Measurements from ENCODE around the gene NELFE. TPM values are rescaled to one million over a fixed set of nuclear protein-coding genes. Genes with fewer than 3 reads are reported as not detected.
A peak's percentile ranks its signal among the peaks of the same experiment; 100 is the strongest.

The NELFE gene
- total and polyA plus RNA-seq, 2 of the 13 experiments (the other 11 are each of a cell fraction or from before 2014, with no cell fraction given) = 51.3 to 69.8 TPM

DNA sequence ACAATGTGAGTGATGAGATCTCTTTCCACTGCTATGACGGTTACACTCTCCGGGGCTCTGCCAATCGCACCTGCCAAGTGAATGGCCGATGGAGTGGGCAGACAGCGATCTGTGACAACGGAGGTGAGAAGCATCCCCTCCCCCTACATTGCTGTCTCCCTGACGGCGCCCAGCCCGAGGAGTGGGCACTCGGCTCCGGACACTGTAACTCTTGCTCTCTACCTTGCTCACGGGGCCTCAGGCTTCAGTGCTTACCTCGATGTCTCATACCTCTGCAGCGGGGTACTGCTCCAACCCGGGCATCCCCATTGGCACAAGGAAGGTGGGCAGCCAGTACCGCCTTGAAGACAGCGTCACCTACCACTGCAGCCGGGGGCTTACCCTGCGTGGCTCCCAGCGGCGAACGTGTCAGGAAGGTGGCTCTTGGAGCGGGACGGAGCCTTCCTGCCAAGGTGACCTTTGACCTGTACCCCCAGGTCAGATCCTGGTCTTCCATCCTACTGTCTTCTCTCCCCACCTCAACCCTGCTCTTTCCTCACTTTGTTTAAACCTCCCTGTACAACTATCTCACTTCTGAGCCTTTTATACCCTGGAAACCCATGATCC is 11.6 kb downstream of the NELFE start (continued):
- TF ChIP-seq PRPF4 (IDR thresholded peaks at IDR 0.05; ENCODE audit: low read depth, low read length, poor library complexity, severe bottlenecking) = peak; percentile 23
- TF ChIP-seq, protein P1, sequence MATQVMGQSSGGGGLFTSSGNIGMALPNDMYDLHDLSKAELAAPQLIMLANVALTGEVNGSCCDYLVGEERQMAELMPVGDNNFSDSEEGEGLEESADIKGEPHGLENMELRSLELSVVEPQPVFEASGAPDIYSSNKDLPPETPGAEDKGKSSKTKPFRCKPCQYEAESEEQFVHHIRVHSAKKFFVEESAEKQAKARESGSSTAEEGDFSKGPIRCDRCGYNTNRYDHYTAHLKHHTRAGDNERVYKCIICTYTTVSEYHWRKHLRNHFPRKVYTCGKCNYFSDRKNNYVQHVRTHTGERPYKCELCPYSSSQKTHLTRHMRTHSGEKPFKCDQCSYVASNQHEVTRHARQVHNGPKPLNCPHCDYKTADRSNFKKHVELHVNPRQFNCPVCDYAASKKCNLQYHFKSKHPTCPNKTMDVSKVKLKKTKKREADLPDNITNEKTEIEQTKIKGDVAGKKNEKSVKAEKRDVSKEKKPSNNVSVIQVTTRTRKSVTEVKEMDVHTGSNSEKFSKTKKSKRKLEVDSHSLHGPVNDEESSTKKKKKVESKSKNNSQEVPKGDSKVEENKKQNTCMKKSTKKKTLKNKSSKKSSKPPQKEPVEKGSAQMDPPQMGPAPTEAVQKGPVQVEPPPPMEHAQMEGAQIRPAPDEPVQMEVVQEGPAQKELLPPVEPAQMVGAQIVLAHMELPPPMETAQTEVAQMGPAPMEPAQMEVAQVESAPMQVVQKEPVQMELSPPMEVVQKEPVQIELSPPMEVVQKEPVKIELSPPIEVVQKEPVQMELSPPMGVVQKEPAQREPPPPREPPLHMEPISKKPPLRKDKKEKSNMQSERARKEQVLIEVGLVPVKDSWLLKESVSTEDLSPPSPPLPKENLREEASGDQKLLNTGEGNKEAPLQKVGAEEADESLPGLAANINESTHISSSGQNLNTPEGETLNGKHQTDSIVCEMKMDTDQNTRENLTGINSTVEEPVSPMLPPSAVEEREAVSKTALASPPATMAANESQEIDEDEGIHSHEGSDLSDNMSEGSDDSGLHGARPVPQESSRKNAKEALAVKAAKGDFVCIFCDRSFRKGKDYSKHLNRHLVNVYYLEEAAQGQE (IDR thresholded peaks at IDR 0.05; ENCODE audit: borderline replicate concordance in 1 of 2, low read depth in 1 of 2, low read length in 2 of 2) = no peak
- TF ChIP-seq ZKSCAN8 (CRISPR knock-in tag; IDR thresholded peaks at IDR 0.05; ENCODE audit: borderline replicate concordance) = no peak
- no peak for TF ChIP-seq ZNF749 (CRISPR knock-in tag; IDR thresholded peaks at IDR 0.05; ENCODE audit: borderline replicate concordance)
- TF ChIP-seq PHB2 (IDR thresholded peaks at IDR 0.05; ENCODE audit: partially characterized antibody) = no peak

DNA sequence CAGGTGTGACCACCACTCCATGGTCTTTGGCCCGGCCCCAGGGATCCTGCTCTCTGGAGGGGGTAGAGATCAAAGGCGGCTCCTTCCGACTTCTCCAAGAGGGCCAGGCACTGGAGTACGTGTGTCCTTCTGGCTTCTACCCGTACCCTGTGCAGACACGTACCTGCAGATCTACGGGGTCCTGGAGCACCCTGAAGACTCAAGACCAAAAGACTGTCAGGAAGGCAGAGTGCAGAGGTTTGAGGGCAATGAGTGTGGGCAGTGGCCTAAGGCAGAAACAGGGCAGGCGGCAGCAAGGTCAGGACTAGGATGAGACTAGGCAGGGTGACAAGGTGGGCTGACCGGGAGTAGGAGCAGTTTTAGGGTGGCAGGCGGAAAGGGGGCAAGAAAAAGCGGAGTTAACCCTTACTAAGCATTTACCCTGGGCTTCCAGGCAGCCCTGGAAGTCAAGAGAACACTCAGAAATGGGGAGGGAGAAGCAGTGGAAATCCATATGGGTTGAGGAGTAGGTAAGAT is 12.3 kb downstream of the NELFE start:
- Histone ChIP-seq H2AFZ (ENCODE audit: low read length) (no peak overlapping the region), H3K9me3 (ENCODE audit: low read length) (no peaks in the 10 kb centered on the region), H4K20me1 (ENCODE audit: insufficient read depth, low read length) (no peaks in the 10 kb centered on the region), H3K27me3 (ENCODE audit: control insufficient read depth in 1 of 2, insufficient read depth in 2 of 2, low read length in 2 of 2) (no peaks in the 10 kb centered on the region; a peak in 1 of 5 replicates), H3K9ac (ENCODE audit: insufficient read depth, low read depth, low read length) (peak overlapping the region; percentile 91), H3K79me2 (ENCODE audit: insufficient read depth, low read length) (peaks cover 22% of the 10 kb centered on the region), H3K4me3 (replicated peaks in 1 of 3; ENCODE audit: insufficient read depth in 1 of 3, low read depth in 2 of 3, low read length in 3 of 3) (peak overlapping the region; percentile 59 to 90 (median 66)), H3K4me2 (ENCODE audit: low read depth, low read length) (peak overlapping the region; percentile 98), H3K36me3 (replicated peaks in 1 of 2; ENCODE audit: control insufficient read depth in 1 of 2, insufficient read depth in 2 of 2, low read length in 2 of 2) (peaks cover 19 to 67% of the 10 kb centered on the region in 2 experiments), H3K4me1 (ENCODE audit: insufficient read depth, low read length) (peaks cover 78% of the 10 kb centered on the region), H3K27ac (ENCODE audit: extremely low read length, insufficient read depth, low read length) (peak overlapping the region; percentile 91)
- intact Hi-C loops (cut with micrococcal nuclease; ENCODE audit: unreplicated experiment) (no loop called here), in situ Hi-C loops (cut with HindIII; ENCODE audit: extremely low pct_ligation_motif_present, low pct_unique_long_range_greater_than_20kb) (loop anchor here (5.0 kb wide), 1 partner anchor 44 kb away; the partner anchor contains the start of gene ZBTB12)
- CTCF ChIA-PET (ENCODE audit: low intra/inter-chr PET ratio, low total read pairs) = no interaction called here
- POLR2A ChIA-PET = interaction anchor here (0.5 to 5.1 kb wide), 34 partner anchors 10 to 1025 kb away, joined by 3 to 151 read pairs (median 6); partner anchors contain the start of genes APOM, C2, C6orf47 and CLIC1
- DNase-seq (ENCODE audit: low spot score) (no peak), FAIRE-seq (no peak), ATAC-seq (peak; percentile 10)
- 8% methylated on average over 11 of the region's 11 CpGs for WGBS (ENCODE audit: low lambda C conversion rate)
- TSS peak; percentile 65 for BruUV-seq (replicated peaks)
- TF ChIP-seq, protein P2, sequence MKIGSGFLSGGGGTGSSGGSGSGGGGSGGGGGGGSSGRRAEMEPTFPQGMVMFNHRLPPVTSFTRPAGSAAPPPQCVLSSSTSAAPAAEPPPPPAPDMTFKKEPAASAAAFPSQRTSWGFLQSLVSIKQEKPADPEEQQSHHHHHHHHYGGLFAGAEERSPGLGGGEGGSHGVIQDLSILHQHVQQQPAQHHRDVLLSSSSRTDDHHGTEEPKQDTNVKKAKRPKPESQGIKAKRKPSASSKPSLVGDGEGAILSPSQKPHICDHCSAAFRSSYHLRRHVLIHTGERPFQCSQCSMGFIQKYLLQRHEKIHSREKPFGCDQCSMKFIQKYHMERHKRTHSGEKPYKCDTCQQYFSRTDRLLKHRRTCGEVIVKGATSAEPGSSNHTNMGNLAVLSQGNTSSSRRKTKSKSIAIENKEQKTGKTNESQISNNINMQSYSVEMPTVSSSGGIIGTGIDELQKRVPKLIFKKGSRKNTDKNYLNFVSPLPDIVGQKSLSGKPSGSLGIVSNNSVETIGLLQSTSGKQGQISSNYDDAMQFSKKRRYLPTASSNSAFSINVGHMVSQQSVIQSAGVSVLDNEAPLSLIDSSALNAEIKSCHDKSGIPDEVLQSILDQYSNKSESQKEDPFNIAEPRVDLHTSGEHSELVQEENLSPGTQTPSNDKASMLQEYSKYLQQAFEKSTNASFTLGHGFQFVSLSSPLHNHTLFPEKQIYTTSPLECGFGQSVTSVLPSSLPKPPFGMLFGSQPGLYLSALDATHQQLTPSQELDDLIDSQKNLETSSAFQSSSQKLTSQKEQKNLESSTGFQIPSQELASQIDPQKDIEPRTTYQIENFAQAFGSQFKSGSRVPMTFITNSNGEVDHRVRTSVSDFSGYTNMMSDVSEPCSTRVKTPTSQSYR (CRISPR knock-in tag; IDR thresholded peaks at IDR 0.05; ENCODE audit: borderline replicate concordance) = no peak
- TF ChIP-seq ZNF724P (CRISPR knock-in tag; IDR thresholded peaks at IDR 0.05; ENCODE audit: borderline replicate concordance) (0 out of 2 replicates have a peak, but pooled peaks have one; percentile 15), KLF13 (CRISPR knock-in tag; IDR thresholded peaks at IDR 0.05) (no peak), ZNF790 (CRISPR knock-in tag; IDR thresholded peaks at IDR 0.05; ENCODE audit: borderline replicate concordance) (no peak), KLF15 (CRISPR knock-in tag; IDR thresholded peaks at IDR 0.05; ENCODE audit: borderline replicate concordance) (no peak), PHF5A (CRISPR knock-in tag; IDR thresholded peaks at IDR 0.05; ENCODE audit: low read depth, unreplicated experiment) (no peak), ZNF841 (CRISPR knock-in tag; IDR thresholded peaks at IDR 0.05; ENCODE audit: borderline replicate concordance) (no peak), ZNF546 (CRISPR knock-in tag; conservative IDR thresholded peaks at IDR 0.05) (no peak), CC2D1A (CRISPR knock-in tag; IDR thresholded peaks at IDR 0.05) (no peak), NKX3-1 (CRISPR knock-in tag; IDR thresholded peaks at IDR 0.05) (no peak), SALL2 (CRISPR knock-in tag; IDR thresholded peaks at IDR 0.05) (no peak)
